ENCODE results near the gene NRP1.
"Not testable (repeated sequence)": the region's sequence is repeated elsewhere in the genome, so short reads cannot be mapped to it uniquely, and the experiment has no call there.

NRP1 gene

DNA sequence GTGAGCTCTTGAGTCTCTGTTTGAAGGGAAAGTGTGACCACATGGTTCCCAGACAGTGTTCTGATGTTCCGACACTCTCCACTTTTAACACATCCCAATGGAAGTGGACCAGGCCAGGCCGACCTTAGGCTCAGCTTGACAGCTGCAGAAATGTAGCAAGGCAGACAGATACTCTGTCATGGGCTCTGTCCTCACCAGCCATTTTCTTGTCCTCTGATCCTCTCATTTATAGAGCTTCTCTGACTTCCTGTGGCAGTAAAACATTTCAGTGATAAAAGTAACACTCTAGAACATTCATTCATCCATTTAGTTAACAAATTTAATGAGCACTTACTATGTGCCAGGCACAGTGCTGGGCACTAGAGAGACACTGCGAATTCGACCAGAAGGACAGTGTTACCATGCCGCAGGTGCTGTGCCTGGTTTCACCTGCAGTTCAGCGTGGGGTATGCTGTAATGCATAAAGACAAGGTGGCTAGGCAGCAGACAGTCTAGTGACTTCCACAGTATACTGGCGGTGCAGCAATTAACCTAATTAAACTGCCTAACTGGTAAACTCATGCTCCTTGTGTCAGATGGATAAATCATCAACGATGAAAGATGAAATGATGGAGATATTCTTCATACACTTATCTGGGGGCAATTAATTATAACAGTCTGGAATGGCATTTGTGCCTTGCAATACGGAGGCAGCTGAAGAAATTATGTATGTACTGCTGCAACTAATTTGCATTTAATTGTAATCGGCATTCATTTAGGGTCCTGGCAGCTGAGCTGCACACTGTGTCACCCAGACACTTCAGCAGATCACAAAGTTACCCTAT lies 188.1 kb downstream of the NRP1 start:
- TF ChIP-seq, protein P1, sequence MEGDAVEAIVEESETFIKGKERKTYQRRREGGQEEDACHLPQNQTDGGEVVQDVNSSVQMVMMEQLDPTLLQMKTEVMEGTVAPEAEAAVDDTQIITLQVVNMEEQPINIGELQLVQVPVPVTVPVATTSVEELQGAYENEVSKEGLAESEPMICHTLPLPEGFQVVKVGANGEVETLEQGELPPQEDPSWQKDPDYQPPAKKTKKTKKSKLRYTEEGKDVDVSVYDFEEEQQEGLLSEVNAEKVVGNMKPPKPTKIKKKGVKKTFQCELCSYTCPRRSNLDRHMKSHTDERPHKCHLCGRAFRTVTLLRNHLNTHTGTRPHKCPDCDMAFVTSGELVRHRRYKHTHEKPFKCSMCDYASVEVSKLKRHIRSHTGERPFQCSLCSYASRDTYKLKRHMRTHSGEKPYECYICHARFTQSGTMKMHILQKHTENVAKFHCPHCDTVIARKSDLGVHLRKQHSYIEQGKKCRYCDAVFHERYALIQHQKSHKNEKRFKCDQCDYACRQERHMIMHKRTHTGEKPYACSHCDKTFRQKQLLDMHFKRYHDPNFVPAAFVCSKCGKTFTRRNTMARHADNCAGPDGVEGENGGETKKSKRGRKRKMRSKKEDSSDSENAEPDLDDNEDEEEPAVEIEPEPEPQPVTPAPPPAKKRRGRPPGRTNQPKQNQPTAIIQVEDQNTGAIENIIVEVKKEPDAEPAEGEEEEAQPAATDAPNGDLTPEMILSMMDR (IDR thresholded peaks at IDR 0.05; ENCODE audit: insufficient read depth, missing control alignments) = no peak
- no peak for FAIRE-seq

DNA sequence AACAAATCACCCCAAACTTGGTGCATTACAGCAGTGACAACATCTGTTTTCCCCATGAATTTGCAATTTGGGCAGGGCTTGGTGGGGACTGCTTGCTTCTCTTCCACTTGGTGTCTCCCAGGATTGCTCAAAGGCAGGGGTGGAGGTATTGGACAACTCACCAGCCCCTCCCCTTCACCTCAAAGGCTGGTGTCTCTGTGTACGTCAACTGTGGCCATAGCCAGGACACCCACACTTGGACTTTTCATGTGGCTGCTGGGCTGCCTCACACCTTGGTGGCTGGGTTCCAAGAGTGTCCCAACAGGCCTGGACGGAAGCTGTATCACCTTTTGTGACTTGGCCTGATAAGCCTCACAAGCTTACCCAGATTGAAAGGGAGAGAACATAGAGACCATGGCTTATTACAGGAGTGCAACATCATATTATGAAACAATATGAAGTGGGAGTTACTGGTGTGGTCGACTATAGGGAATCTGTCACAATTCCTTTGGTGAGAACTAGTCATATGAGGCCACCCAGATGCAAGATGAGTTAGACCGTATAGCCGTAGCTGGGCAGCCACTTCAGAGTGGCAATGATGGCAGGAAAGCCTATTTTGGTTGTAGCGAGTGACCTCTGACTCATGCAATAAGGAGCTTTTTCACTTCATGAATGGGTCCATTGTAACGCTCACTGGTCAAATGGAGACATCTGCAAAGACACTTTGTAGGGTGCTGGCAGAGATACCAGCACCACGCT lies 188.8 kb downstream of the NRP1 start:
- TF ChIP-seq, protein P1 (IDR thresholded peaks at IDR 0.05; ENCODE audit: insufficient read depth, missing control alignments) = no peak
- DNase-seq (ENCODE audit: insufficient read length, low spot score) (no peak), FAIRE-seq (no peak)

More for the DNA sequence above, 188.1 kb downstream of the NRP1 start:
- no peak for DNase-seq (ENCODE audit: insufficient read length, low spot score)

DNA sequence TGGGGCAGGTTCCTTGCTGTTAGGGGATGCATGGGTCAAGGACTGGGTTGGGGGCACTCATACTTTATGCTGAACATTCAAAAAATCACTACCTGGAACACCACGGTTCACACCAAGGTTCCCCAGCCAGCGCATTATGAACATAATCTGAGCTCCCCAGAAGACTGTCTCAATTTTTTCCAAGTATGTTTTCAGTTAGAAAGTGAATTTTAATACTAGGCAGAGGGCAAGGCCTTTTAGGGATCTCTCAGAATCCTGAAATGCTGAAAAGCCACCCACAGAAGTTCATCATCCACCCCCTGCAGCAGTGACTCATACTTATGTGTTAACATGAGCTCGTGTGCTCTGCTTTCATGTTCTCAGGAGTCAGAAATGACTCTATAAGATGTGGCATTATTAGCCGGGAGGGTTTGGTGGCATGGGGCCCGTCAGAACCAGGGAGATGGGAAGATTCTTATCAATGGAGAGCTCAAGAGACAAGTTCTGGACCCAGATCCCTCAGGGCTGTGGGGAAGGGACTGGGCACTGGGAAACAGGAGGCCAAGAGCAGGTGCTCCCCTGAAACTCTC lies 191.2 kb downstream of the NRP1 start:
- no peak for FAIRE-seq
- TF ChIP-seq, protein P1 (IDR thresholded peaks at IDR 0.05; ENCODE audit: insufficient read depth, missing control alignments) = no peak
- no peak for DNase-seq (ENCODE audit: insufficient read length, low spot score)

DNA sequence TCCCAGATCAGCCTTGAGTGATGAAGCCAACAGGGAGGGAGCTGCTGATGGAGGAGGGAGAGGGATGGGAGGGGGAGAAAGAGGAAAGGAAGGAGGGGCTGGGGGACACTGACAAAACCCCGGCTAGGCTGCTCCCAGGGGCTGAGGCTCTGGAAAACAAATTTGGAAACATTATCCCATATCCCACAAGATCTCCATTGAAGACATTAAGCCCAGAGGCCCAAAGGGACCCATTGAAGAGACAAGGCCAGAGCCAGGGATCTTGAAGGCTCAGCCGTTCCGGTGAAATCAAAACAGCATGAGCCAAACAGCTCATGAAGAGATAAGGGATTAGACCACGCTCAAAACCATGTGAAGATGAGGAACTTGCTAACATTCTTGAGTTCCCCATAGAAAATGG lies 192.2 kb downstream of the NRP1 start:
- FAIRE-seq (no peak), DNase-seq (ENCODE audit: insufficient read length, low spot score) (no peak)
- TF ChIP-seq, protein P1 (IDR thresholded peaks at IDR 0.05; ENCODE audit: insufficient read depth, missing control alignments) = no peak

DNA sequence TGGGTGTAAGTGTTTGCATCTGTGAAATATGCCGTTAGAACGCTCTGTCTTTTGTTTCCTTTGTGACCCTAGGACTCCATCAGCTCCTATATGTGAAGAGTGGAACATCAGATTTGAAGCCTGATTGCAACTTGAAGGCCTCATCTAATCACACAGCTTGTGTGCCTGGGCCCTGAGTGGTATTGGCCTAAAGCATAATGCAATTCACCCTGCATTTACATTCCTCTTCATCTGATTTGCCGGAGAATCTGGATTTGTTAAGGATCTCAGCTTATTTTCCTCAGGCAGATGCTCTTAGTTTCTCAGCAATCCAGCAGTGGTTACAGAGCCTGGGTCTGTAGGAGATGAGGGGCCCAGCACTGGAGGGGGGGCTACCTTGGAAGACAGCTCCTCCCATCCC lies 193.2 kb downstream of the NRP1 start:
- no peak for FAIRE-seq
- TF ChIP-seq, protein P1 (IDR thresholded peaks at IDR 0.05; ENCODE audit: insufficient read depth, missing control alignments) = no peak
- DNase-seq (ENCODE audit: insufficient read length, low spot score) = no peak

DNA sequence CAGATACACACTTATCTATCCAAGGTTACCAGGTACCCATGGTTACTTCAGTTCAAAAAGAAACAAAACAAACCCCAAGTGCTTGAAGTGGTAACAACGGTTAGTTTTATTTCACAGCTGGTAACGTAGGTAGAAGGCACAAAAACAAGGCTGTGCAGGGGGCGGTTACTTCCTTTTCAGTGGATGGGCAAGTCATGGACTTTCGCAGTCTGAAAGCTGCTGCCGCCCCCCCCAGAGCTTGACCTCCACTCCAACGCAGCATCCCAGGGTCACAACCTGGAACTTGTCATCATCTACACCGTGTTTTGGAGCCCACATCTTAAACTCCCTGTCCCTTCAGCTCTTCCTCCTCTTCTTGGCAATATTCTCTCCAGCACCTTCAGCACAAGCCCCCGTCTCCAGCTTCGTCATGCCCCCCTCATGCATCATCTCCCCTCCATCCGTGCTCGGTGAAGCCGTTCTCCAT lies 195.3 kb downstream of the NRP1 start:
- TF ChIP-seq, protein P1 (IDR thresholded peaks at IDR 0.05; ENCODE audit: insufficient read depth, missing control alignments) = no peak
- no peak for FAIRE-seq
- DNase-seq (ENCODE audit: insufficient read length, low spot score) = no peak

DNA sequence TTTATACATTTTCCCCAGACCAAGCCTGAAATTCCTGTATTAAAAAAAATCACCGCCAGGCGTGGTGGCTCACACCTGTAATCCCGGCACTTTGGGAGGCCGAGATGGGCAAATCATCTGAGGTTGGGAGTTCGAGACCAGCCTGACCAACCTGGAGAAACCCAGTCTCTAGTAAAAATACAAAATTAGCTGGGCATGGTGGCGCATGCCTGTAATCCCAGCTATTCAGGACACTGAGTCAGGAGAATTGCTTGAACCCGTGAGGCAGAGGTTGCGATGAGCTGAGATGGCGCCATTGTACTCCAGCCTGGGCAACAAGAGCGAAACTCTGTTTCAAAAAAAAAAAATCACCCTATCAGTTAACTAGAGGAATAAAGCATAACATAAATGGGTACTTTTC lies 195.8 kb downstream of the NRP1 start:
- not testable (repeated sequence) for DNase-seq (ENCODE audit: insufficient read length, low spot score); FAIRE-seq
